ENCODE measurements around the gene CAMK2A. TPM values are rescaled to one million over a fixed set of nuclear protein-coding genes. Genes with fewer than 3 reads are reported as not detected.

The CAMK2A gene
- total and polyA plus RNA-seq, 2 experiments from 2014 or later: 0.18 TPM; not detected in 1

DNA sequence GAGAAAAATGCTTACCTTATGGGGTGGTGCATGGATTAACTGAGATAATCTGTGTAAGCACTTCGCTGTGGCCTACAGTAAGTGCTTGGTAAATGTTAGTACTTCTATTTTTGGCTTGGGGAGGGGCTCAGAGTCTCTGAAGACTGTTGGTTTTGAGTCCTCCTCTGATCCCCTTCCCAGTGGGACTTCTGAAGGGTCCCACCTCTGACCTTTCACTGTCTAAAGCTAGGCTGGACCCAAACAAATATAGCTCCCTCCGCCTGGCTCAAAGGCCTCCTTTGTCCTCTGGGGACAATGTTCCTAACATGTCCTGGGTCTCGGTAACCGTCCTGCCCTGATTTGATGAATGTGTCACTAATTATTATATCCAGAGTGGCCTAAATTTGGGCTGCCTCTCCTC is 34.8 kb downstream of the CAMK2A start:
- H2AFZ ChIP-seq: no peak overlapping the region
- H3K27ac Mint-ChIP-seq: no peak overlapping the region
- H3K27me3 ChIP-seq (ENCODE audit: insufficient read depth): no peaks in the 10 kb centered on the region

More for the DNA sequence above, 34.8 kb downstream of the CAMK2A start:
- Histone ChIP-seq H3F3A (replicated peaks; ENCODE audit: low read depth) (no peaks in the 10 kb centered on the region), H3K4me3 (no peak overlapping the region), H3K4me1 (ENCODE audit: insufficient read depth) (peaks cover 6% of the 10 kb centered on the region; the same call in 1 of the 2 replicates), H3K36me3 (ENCODE audit: insufficient read depth) (no peaks in the 10 kb centered on the region), H3K27ac (ENCODE audit: low read depth) (no peak overlapping the region), H4K20me1 (replicated peaks; ENCODE audit: insufficient read depth) (no peaks in the 10 kb centered on the region), H3K4me2 (no peak overlapping the region), H3K9me2 (ENCODE audit: insufficient read depth) (no peaks in the 10 kb centered on the region), H3K79me2 (replicated peaks; ENCODE audit: insufficient read depth) (no peaks in the 10 kb centered on the region)
- peaks cover 7% of the 10 kb centered on the region for H3K4me1 Mint-ChIP-seq
- peaks cover 7% of the 10 kb centered on the region for H3K27me3 Mint-ChIP-seq (ENCODE audit: insufficient read depth, low read depth, poor library complexity)
- ATAC-seq (no peak), DNase-seq (ENCODE audit: low spot score) (no peak)
- no peaks in the 10 kb centered on the region for H3K9me3 Mint-ChIP-seq
- H3K4me3 Mint-ChIP-seq: no peak overlapping the region
- H3K36me3 Mint-ChIP-seq (ENCODE audit: low read depth): no peaks in the 10 kb centered on the region
- TF ChIP-seq ZNF331 (CRISPR knock-in tag; IDR thresholded peaks at IDR 0.05; ENCODE audit: low read depth) (no peak), POLR2AphosphoS5 (IDR thresholded peaks at IDR 0.05; ENCODE audit: low read depth) (no peak), STAT1 (IDR thresholded peaks at IDR 0.05; ENCODE audit: unreplicated experiment) (no peak), JUNB (IDR thresholded peaks at IDR 0.05; ENCODE audit: unreplicated experiment) (no peak), NANOG (IDR thresholded peaks at IDR 0.05; ENCODE audit: borderline replicate concordance) (no peak), CREB1 (CRISPR knock-in tag; IDR thresholded peaks at IDR 0.05; ENCODE audit: low read depth) (no peak), EZH2phosphoT487 (IDR thresholded peaks at IDR 0.05; ENCODE audit: unreplicated experiment) (no peak), ZNF114 (CRISPR knock-in tag; IDR thresholded peaks at IDR 0.05) (no peak), EZH2 (IDR thresholded peaks at IDR 0.05; ENCODE audit: low read depth, unreplicated experiment) (no peak)
- TF ChIP-seq, protein P1, sequence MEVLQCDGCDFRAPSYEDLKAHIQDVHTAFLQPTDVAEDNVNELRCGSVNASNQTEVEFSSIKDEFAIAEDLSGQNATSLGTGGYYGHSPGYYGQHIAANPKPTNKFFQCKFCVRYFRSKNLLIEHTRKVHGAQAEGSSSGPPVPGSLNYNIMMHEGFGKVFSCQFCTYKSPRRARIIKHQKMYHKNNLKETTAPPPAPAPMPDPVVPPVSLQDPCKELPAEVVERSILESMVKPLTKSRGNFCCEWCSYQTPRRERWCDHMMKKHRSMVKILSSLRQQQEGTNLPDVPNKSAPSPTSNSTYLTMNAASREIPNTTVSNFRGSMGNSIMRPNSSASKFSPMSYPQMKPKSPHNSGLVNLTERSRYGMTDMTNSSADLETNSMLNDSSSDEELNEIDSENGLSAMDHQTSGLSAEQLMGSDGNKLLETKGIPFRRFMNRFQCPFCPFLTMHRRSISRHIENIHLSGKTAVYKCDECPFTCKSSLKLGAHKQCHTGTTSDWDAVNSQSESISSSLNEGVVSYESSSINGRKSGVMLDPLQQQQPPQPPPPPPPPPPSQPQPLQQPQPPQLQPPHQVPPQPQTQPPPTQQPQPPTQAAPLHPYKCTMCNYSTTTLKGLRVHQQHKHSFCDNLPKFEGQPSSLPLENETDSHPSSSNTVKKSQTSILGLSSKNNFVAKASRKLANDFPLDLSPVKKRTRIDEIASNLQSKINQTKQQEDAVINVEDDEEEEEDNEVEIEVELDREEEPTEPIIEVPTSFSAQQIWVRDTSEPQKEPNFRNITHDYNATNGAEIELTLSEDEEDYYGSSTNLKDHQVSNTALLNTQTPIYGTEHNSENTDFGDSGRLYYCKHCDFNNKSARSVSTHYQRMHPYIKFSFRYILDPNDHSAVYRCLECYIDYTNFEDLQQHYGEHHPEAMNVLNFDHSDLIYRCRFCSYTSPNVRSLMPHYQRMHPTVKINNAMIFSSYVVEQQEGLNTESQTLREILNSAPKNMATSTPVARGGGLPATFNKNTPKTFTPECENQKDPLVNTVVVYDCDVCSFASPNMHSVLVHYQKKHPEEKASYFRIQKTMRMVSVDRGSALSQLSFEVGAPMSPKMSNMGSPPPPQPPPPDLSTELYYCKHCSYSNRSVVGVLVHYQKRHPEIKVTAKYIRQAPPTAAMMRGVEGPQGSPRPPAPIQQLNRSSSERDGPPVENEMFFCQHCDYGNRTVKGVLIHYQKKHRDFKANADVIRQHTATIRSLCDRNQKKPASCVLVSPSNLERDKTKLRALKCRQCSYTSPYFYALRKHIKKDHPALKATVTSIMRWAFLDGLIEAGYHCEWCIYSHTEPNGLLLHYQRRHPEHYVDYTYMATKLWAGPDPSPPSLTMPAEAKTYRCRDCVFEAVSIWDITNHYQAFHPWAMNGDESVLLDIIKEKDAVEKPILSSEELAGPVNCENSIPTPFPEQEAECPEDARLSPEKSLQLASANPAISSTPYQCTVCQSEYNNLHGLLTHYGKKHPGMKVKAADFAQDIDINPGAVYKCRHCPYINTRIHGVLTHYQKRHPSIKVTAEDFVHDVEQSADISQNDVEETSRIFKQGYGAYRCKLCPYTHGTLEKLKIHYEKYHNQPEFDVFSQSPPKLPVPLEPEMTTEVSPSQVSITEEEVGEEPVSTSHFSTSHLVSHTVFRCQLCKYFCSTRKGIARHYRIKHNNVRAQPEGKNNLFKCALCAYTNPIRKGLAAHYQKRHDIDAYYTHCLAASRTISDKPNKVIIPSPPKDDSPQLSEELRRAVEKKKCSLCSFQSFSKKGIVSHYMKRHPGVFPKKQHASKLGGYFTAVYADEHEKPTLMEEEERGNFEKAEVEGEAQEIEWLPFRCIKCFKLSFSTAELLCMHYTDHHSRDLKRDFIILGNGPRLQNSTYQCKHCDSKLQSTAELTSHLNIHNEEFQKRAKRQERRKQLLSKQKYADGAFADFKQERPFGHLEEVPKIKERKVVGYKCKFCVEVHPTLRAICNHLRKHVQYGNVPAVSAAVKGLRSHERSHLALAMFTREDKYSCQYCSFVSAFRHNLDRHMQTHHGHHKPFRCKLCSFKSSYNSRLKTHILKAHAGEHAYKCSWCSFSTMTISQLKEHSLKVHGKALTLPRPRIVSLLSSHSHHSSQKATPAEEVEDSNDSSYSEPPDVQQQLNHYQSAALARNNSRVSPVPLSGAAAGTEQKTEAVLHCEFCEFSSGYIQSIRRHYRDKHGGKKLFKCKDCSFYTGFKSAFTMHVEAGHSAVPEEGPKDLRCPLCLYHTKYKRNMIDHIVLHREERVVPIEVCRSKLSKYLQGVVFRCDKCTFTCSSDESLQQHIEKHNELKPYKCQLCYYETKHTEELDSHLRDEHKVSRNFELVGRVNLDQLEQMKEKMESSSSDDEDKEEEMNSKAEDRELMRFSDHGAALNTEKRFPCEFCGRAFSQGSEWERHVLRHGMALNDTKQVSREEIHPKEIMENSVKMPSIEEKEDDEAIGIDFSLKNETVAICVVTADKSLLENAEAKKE (CRISPR knock-in tag; IDR thresholded peaks at IDR 0.05): no peak
- TF ChIP-seq, protein P2, sequence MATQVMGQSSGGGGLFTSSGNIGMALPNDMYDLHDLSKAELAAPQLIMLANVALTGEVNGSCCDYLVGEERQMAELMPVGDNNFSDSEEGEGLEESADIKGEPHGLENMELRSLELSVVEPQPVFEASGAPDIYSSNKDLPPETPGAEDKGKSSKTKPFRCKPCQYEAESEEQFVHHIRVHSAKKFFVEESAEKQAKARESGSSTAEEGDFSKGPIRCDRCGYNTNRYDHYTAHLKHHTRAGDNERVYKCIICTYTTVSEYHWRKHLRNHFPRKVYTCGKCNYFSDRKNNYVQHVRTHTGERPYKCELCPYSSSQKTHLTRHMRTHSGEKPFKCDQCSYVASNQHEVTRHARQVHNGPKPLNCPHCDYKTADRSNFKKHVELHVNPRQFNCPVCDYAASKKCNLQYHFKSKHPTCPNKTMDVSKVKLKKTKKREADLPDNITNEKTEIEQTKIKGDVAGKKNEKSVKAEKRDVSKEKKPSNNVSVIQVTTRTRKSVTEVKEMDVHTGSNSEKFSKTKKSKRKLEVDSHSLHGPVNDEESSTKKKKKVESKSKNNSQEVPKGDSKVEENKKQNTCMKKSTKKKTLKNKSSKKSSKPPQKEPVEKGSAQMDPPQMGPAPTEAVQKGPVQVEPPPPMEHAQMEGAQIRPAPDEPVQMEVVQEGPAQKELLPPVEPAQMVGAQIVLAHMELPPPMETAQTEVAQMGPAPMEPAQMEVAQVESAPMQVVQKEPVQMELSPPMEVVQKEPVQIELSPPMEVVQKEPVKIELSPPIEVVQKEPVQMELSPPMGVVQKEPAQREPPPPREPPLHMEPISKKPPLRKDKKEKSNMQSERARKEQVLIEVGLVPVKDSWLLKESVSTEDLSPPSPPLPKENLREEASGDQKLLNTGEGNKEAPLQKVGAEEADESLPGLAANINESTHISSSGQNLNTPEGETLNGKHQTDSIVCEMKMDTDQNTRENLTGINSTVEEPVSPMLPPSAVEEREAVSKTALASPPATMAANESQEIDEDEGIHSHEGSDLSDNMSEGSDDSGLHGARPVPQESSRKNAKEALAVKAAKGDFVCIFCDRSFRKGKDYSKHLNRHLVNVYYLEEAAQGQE (IDR thresholded peaks at IDR 0.05; ENCODE audit: unreplicated experiment): no peak
- TF ChIP-seq, protein P3, sequence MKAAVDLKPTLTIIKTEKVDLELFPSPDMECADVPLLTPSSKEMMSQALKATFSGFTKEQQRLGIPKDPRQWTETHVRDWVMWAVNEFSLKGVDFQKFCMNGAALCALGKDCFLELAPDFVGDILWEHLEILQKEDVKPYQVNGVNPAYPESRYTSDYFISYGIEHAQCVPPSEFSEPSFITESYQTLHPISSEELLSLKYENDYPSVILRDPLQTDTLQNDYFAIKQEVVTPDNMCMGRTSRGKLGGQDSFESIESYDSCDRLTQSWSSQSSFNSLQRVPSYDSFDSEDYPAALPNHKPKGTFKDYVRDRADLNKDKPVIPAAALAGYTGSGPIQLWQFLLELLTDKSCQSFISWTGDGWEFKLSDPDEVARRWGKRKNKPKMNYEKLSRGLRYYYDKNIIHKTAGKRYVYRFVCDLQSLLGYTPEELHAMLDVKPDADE (IDR thresholded peaks at IDR 0.05): no peak
- TF ChIP-seq, protein P4, sequence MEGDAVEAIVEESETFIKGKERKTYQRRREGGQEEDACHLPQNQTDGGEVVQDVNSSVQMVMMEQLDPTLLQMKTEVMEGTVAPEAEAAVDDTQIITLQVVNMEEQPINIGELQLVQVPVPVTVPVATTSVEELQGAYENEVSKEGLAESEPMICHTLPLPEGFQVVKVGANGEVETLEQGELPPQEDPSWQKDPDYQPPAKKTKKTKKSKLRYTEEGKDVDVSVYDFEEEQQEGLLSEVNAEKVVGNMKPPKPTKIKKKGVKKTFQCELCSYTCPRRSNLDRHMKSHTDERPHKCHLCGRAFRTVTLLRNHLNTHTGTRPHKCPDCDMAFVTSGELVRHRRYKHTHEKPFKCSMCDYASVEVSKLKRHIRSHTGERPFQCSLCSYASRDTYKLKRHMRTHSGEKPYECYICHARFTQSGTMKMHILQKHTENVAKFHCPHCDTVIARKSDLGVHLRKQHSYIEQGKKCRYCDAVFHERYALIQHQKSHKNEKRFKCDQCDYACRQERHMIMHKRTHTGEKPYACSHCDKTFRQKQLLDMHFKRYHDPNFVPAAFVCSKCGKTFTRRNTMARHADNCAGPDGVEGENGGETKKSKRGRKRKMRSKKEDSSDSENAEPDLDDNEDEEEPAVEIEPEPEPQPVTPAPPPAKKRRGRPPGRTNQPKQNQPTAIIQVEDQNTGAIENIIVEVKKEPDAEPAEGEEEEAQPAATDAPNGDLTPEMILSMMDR (conservative IDR thresholded peaks at IDR 0.05; ENCODE audit: low read depth in 2 of 2): no peak
